HG02763 (cell line): ENCODE results near the gene BAZ2A.
A peak's percentile ranks its signal among the peaks of the same experiment; 100 is the strongest.
"Not testable (repeated sequence)": the region's sequence is repeated elsewhere in the genome, so short reads cannot be mapped to it uniquely, and the experiment has no call there.

Experiments used
- ATAC-seq: cut with Tn5 transposase; IDR thresholded peaks from one replicate; pipeline ENCODE4 v1.9.1; 2021; ENCODE audit warnings: mild to moderate bottlenecking, moderate library complexity; ENCODE audit not compliant: unreplicated experiment

The BAZ2A gene

GRCh38 chr12:56630180-56630632, at the start of gene BAZ2A:
Gene BAZ2A, minus strand, starts transcription at chr12:56630326. Its CDS starts 12,796 bp downstream, at chr12:56617530.
- peak; percentile 46 for ATAC-seq

GRCh38 chr12:56678852-56679251, 48.7 kb upstream of the BAZ2A start:
- no peak for ATAC-seq

- peak; percentile 47 for ATAC-seq
Measured at GRCh38 chr12:56677680-56678079, 47.6 kb upstream of the BAZ2A start.

GRCh38 chr12:56676851-56677580, 46.9 kb upstream of the BAZ2A start:
- no peak for ATAC-seq

DNA sequence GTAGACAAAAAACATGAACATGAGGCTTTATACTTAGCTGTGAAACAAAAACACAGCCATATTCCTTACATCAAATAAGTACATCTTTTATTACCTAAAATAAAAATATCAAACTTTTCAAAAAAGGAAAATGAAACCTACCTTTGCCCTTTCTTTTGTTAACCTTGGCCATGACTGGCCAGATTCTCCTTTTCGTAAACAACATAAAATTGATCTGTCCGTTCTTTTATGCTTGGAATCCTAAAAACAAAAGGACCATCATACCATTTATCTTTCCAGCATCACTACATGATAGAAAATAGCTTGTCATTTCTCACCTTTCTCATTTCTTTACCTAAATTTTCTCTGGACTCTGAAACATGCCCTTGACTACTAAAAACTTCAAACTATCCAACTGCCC, 41.5 kb upstream of the BAZ2A start:
- no peak for ATAC-seq

DNA sequence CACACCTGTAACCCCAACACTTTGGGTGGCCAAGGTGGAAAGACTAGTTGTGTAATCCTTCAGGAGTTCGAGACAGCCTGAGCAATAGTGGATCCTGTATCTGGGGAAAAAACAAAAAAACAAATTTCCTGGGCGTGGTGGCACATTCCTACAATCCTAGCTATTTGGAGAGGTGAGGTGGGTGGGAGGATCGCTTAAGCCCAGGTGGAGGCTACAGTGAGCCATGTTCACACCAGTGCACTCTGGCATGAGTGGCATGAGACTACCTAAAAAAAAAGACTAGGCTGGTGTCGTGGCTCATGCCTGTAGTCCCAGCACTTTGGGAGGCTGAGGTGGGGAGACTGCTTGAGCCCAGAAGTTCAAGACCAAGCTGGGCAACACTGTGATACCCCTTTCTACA, 40.7 kb upstream of the BAZ2A start:
- no peak for ATAC-seq

DNA sequence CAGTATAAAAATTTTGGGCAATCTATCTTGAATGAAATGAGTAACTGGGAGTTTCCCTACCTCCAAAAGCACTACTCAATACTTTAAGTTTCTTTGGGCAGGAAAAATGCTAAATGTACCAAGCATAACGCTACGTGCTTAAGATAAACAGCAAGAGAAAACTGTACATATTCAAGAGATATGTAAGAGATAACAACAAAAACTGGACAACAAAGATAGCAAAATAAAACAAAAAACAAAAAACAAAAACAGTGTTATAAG, 38.0 kb upstream of the BAZ2A start:
- no peak for ATAC-seq

DNA sequence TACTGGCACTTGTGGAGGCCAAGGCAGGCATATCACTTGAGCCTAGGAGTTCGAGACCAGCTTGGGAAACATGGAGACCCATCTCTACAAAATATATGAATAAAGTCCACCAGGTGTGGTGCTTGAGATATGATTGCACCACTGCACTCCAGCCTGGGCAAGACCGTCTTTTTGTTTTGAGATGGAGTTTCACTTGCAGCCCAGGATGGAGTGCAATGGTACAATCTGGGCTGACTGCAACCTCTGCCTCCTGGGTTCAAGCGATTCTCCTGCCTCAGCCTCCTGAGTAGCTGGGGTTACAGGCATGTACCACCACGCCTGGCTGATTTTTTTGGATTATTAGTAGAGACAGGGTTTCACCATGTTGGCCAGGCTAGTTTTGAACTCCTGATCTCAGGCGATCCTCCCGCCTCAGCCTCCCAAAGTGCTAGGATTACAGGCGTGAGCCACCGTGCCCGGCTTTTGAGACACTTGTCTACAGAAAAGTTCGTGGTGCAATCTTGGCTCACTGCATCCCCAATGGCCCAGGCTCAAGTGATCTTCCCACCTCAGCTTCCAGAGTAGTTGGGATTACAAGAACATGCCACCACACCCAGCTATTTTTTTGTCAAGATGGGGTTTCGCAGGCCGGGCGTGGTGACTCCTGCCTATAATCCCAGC, 32.0 kb upstream of the BAZ2A start:
- ATAC-seq: no peak

DNA sequence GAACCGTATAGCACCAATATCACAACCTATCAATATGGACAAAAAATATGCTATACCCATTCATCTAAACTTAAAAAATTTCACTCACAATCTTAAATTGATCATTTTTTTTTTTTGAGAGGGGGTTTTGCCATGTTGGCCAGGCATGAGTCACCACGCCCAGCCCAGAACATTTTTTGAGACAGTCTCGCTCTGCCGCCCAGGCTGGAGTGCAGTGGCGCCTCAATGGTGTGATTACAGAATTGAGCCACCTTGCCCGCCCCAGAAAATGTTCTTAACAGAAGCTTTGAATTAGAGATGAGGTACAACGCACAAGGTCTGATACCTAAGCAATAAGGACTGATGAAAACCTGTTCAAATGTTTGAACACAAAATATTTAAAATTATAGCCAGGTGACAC, 31.4 kb upstream of the BAZ2A start:
- no peak for ATAC-seq

- no peak for ATAC-seq
Measured at GRCh38 chr12:56658921-56659320, 28.8 kb upstream of the BAZ2A start.

DNA sequence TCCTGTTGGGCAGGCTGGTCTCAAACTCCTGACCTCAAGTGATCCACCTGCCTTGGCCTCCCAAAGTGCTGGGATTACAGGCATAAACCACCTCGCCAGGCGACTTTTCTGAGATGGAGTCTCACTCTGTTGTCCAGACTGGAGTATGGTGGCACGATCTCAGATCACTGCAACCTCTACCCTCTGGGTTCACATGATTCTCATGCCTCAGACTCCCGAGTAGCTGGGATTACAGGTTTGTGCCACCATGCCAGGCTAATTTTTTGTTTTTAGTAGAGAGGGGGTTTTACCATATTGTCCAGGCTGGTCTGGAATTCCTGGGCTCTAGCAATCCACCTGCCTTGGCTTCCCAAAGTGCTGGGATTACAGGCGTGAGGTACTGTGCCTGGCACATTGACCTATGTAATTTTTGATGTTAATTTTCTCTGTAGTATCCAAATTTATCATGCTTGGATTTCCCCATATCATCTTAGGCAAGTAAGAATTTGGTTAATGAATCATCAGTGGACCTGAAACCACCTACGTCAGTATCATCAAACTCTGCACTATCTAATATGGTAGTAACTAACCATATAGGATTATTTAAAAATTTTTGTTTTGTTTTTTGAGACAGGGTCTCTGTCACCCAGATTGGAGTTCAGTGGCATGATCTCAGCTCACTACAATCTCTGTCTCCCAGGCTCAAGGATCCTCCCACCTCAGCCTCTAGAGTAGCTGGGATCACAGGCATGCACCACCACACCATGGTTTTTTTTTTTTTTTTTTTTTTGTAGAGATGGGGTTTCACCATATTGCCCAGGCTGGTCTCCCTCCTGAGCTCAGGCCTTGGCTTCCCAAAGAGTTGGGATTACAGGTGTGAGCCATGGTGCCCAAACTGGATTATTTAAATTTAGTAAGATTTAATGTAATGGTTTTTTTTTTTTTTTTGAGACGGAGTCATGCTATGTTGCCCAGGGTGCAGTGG, 27.6 kb upstream of the BAZ2A start:
- no peak for ATAC-seq

- ATAC-seq: not testable (repeated sequence)
Measured at GRCh38 chr12:56653781-56654180, 23.7 kb upstream of the BAZ2A start.

- ATAC-seq: not testable (repeated sequence)
Measured at GRCh38 chr12:56648023-56648422, 17.9 kb upstream of the BAZ2A start.

DNA sequence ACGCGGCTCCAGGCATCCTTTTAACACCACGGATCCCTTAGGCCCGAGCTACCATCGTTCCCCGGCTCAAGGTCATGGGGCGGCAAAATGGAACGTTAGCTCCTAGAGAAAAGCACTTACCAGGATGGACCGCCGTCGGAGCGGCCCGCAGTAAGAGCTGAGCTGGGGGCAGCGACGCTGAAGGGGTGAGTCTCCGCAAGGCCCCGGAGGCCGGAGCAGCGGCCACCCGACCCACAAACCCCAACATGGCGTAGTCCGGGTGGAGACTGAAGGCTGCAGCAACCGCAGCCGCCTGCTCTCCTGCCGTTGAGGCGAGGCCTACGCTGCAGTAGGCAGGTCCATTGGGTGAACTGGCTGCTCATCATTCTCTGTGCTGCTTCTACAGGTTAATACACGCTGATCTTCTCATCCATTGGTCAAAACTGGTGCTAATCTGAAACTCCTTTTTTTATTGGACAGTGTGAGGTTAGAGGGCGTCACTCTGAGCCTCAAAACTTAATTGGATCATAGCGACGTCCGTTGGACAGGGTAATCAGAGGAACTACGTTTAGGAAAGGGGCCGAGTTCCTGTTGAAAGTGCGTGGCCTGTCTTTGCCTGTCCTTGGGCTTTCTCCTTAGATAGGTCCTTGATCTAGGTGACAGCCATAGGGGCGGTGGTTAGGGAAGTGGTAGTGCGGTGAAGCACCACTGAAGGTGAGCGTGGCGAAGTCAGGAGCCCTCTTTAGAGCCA, 15.8 kb upstream of the BAZ2A start, which contains the start of gene ATP5F1B:
TSS of gene ATP5F1B (minus strand) at position 268 of the 730 bp plus-strand sequence. CDS start at position 247, 21 bp downstream.
- peak; percentile 99 for ATAC-seq

GRCh38 chr12:56645201-56645716, 15.1 kb upstream of the BAZ2A start:
- no peak for ATAC-seq

- ATAC-seq: no peak
Measured at GRCh38 chr12:56644654-56645053, 14.5 kb upstream of the BAZ2A start.

GRCh38 chr12:56641219-56641618, 11.1 kb upstream of the BAZ2A start:
- ATAC-seq: no peak

DNA sequence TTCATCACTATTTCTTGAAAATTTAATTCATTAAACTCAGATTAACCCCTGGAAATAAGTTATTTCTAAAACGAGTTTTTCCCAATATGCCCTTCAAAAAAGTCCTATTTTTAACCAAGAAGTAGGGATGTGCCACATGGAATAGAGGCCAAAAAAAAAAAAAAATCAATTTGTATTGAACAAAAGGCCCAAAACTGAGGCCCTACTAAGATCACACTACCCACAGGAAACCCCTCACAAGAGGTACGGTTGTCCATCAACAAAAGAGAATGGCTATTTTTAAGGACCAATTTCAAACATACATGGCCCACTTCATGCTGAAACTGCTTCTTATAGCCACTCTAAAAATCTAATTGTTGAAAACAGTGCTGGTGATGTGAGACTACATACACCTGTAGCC, 7.5 kb upstream of the BAZ2A start:
- ATAC-seq: no peak

DNA sequence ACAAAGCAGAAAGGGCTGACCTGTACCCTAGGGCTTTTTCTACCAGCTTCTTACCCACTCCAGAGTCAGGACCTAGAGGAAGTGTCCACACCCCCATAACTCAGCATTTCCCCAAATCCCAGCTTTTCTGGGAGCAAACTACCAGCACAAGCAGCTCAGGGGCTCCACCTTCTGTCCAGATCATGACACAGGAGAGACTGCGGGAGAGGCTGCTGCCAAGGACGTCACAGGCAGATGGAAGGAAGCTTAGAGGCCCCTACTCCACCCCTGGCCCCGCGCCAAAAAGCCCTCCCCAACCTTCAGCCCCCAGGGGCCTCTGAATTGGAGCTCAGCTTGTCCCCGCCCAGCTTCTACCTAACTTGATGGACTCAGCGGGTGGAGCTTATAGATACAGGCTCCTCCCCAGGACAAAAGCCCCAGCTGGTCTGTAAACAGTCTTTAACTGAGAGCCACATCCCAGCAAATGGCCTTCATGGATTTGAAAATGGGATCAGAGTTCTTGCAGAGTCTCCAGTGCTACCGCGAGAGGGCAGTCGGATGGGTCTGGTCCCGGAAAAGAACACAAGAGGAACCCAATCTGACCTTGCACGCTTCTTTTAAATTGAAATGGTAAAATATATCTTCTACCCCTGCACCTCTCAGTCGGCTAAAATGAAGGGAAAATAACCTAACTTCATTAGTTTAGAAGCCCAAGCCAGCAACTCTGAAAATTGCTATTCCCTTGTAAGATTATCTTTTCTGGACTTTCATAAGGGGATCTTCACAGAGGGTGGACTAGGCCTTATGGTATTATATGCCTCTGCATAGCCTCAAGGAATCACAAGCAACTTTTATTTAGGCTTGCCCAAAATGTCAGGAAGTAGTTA, 6.8 kb upstream of the BAZ2A start:
- ATAC-seq: peak; percentile 52
